Neural cell (in vitro differentiated cells): ENCODE results near the gene COL23A1.

ENCODE experiments used
- EP300 ChIP-seq: fragments of 450-650 bp; conservative IDR thresholded peaks from 2 replicates; pipeline ENCODE4 v1.6.1; 2014; ENCODE audit warnings: antibody characterized with exemption, mild to moderate bottlenecking, moderate library complexity; ENCODE audit not compliant: poor library complexity, severe bottlenecking
- EZH2 ChIP-seq: fragments of 200-600, 300-800 bp; shearing (Covaris generic), sonication (generic); IDR thresholded peaks from 2 replicates; pipeline ENCODE4 v1.6.1; 2014; ENCODE audit warnings: antibody characterized with exemption, low read length, borderline replicate concordance, mild to moderate bottlenecking; ENCODE audit not compliant: insufficient read depth, poor library complexity, severe bottlenecking
- POLR2AphosphoS5 ChIP-seq: IDR thresholded peaks from 2 replicates; pipeline ENCODE4 v1.6.1; 2012
- REST ChIP-seq: IDR thresholded peaks from 2 replicates; pipeline ENCODE4 v1.6.1; 2012; ENCODE audit warnings: borderline replicate concordance
- SMC3 ChIP-seq: fragments of 450-650 bp; conservative IDR thresholded peaks from 2 replicates; pipeline ENCODE4 v1.6.1; 2014; ENCODE audit warnings: antibody characterized with exemption, mild to moderate bottlenecking, moderate library complexity; ENCODE audit not compliant: poor library complexity
- TAF1 ChIP-seq: IDR thresholded peaks from 2 replicates; pipeline ENCODE4 v1.6.1; 2012; ENCODE audit warnings: low read depth
- TF ChIP-seq, protein P1 (sequence below): fragments of 450-650 bp; IDR thresholded peaks from 2 replicates; pipeline ENCODE4 v1.5.1; 2014; ENCODE audit warnings: antibody characterized with exemption, mild to moderate bottlenecking, moderate library complexity; ENCODE audit not compliant: poor library complexity, severe bottlenecking

- TF ChIP-seq POLR2AphosphoS5, result no peak
- TF ChIP-seq REST, result no peak
- TF ChIP-seq, protein P1, sequence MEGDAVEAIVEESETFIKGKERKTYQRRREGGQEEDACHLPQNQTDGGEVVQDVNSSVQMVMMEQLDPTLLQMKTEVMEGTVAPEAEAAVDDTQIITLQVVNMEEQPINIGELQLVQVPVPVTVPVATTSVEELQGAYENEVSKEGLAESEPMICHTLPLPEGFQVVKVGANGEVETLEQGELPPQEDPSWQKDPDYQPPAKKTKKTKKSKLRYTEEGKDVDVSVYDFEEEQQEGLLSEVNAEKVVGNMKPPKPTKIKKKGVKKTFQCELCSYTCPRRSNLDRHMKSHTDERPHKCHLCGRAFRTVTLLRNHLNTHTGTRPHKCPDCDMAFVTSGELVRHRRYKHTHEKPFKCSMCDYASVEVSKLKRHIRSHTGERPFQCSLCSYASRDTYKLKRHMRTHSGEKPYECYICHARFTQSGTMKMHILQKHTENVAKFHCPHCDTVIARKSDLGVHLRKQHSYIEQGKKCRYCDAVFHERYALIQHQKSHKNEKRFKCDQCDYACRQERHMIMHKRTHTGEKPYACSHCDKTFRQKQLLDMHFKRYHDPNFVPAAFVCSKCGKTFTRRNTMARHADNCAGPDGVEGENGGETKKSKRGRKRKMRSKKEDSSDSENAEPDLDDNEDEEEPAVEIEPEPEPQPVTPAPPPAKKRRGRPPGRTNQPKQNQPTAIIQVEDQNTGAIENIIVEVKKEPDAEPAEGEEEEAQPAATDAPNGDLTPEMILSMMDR, result no peak
- TF ChIP-seq EZH2, result no peak
- TF ChIP-seq EP300, result no peak
- TF ChIP-seq TAF1, result no peak
- no peak for TF ChIP-seq SMC3
These were observed 294.6 kb downstream of the COL23A1 start for GRCh38 chr5:178295589-178295988.
